Measurements from ENCODE around the gene DNM1.

The DNM1 gene

GRCh38 chr9:128203024-128203706 is at the start of gene DNM1:
DNM1 (plus strand) TSS chr9:128203379; CDS start chr9:128203471, 92 bp downstream.
- no peak for FAIRE-seq

- FAIRE-seq, result no peak
Measured at GRCh38 chr9:128153947-128154695, 49.1 kb upstream of the DNM1 start.

- FAIRE-seq, result no peak
Measured at GRCh38 chr9:128155736-128156500, 47.3 kb upstream of the DNM1 start.

- FAIRE-seq, result no peak
Measured at GRCh38 chr9:128159522-128159783, 43.7 kb upstream of the DNM1 start.

- FAIRE-seq, result no peak
Measured at GRCh38 chr9:128159784-128160602, 43.2 kb upstream of the DNM1 start, which contains the start of gene BBLN. BBLN (plus strand) TSS chr9:128160265; CDS start chr9:128160408, 143 bp downstream.

- no peak for FAIRE-seq
Measured at GRCh38 chr9:128160603-128160987, 42.6 kb upstream of the DNM1 start.

GRCh38 chr9:128161215-128161902 is 41.8 kb upstream of the DNM1 start:
- no peak for FAIRE-seq

- no peak for FAIRE-seq
Measured at GRCh38 chr9:128162215-128163026, 40.8 kb upstream of the DNM1 start.

- FAIRE-seq, result no peak
Measured at GRCh38 chr9:128163027-128163515, 40.1 kb upstream of the DNM1 start.

GRCh38 chr9:128163523-128164306 is 39.5 kb upstream of the DNM1 start:
- FAIRE-seq, result no peak

- no peak for FAIRE-seq
Measured at GRCh38 chr9:128164307-128164885, 38.8 kb upstream of the DNM1 start.

- FAIRE-seq, result no peak
Measured at GRCh38 chr9:128166169-128166568, 37.0 kb upstream of the DNM1 start.

GRCh38 chr9:128167209-128167608 is 36.0 kb upstream of the DNM1 start:
- FAIRE-seq, result no peak

- FAIRE-seq, result no peak
Measured at GRCh38 chr9:128168731-128169308, 34.4 kb upstream of the DNM1 start.

GRCh38 chr9:128169492-128169891 is 33.7 kb upstream of the DNM1 start:
- no peak for FAIRE-seq

- no peak for FAIRE-seq
Measured at GRCh38 chr9:128169925-128170324, 33.3 kb upstream of the DNM1 start.

- no peak for FAIRE-seq
Measured at GRCh38 chr9:128174062-128174461, 29.1 kb upstream of the DNM1 start.

- no peak for FAIRE-seq
Measured at GRCh38 chr9:128175102-128175563, 28.0 kb upstream of the DNM1 start.

GRCh38 chr9:128175726-128176125 is 27.5 kb upstream of the DNM1 start:
- FAIRE-seq, result no peak
